ENCODE data around the gene VWC2. TPM values are rescaled to one million over a fixed set of nuclear protein-coding genes. Genes with fewer than 3 reads are reported as not detected.

VWC2 gene
- total RNA-seq, 6 experiments from 2014 or later: not detected

- Mint-ChIP-seq H3K27me3 (ENCODE audit: insufficient read depth) (no peaks in the 10 kb centered on the region), H3K4me3 (no peak overlapping the region), H3K36me3 (ENCODE audit: low read depth) (no peaks in the 10 kb centered on the region), H3K4me1 (ENCODE audit: low read depth) (no peaks in the 10 kb centered on the region), H3K27ac (no peak overlapping the region), H3K9me3 (peaks cover 34% of the 10 kb centered on the region)
- TF ChIP-seq CTCF (IDR thresholded peaks at IDR 0.05): no peak
- DNase-seq: no peak
Measured at GRCh38 chr7:49892481-49892880, 119.0 kb downstream of the VWC2 start.

- H3K4me3 Mint-ChIP-seq: no peak overlapping the region
Measured at GRCh38 chr7:49893131-49893530, 119.7 kb downstream of the VWC2 start.

GRCh38 chr7:49894543-49894942 is 121.1 kb downstream of the VWC2 start:
- Mint-ChIP-seq H3K4me1 (ENCODE audit: low read depth) (no peaks in the 10 kb centered on the region), H3K4me3 (no peak overlapping the region), H3K27me3 (ENCODE audit: insufficient read depth) (no peaks in the 10 kb centered on the region), H3K27ac (no peak overlapping the region), H3K36me3 (ENCODE audit: low read depth) (no peaks in the 10 kb centered on the region), H3K9me3 (peaks cover 35% of the 10 kb centered on the region)
- DNase-seq: no peak
- no peak for TF ChIP-seq CTCF (IDR thresholded peaks at IDR 0.05)

More at GRCh38 chr7:49893131-49893530, 119.7 kb downstream of the VWC2 start:
- H3K27me3 Mint-ChIP-seq (ENCODE audit: insufficient read depth): no peaks in the 10 kb centered on the region
- H3K4me1 Mint-ChIP-seq (ENCODE audit: low read depth): no peaks in the 10 kb centered on the region
- H3K9me3 Mint-ChIP-seq: peaks cover 32% of the 10 kb centered on the region
- no peaks in the 10 kb centered on the region for H3K36me3 Mint-ChIP-seq (ENCODE audit: low read depth)
- TF ChIP-seq CTCF (IDR thresholded peaks at IDR 0.05): no peak
- no peak overlapping the region for H3K27ac Mint-ChIP-seq
- DNase-seq: no peak

GRCh38 chr7:49911909-49912308 is 138.5 kb downstream of the VWC2 start:
- no peaks in the 10 kb centered on the region for H3K36me3 Mint-ChIP-seq (ENCODE audit: low read depth)
- no peaks in the 10 kb centered on the region; the same call in 1 of the 2 replicates for H3K27me3 Mint-ChIP-seq (ENCODE audit: insufficient read depth)
- H3K4me3 Mint-ChIP-seq: no peak overlapping the region
- no peak for DNase-seq
- H3K4me1 Mint-ChIP-seq (ENCODE audit: low read depth): no peaks in the 10 kb centered on the region
- H3K27ac Mint-ChIP-seq: no peak overlapping the region
- no peak for TF ChIP-seq CTCF (IDR thresholded peaks at IDR 0.05)
- peaks cover 21% of the 10 kb centered on the region for H3K9me3 Mint-ChIP-seq

DNA sequence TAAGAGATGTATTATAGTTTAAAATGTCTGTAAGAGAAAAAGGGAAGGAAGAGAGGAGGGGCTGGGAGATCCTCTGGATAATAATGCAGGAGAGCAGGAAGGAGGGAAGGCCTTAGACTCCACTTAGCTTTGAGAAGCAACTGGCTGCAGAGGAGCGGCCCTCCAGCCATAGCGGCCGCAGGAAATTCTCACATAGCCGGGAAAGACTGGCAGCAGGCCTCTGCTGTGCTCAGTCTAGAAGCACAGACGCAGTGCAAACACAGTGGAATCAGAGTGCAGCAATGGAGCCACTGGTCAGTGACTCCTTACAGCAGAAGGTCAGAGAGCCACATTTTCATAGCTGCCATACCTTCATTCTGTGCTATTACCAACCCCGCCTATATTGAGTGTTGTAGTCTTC is 153.3 kb downstream of the VWC2 start:
- peaks cover 48% of the 10 kb centered on the region for H3K9me3 Mint-ChIP-seq
- no peak for TF ChIP-seq CTCF (IDR thresholded peaks at IDR 0.05)
- no peak for DNase-seq
- peaks cover 7% of the 10 kb centered on the region for H3K36me3 Mint-ChIP-seq (ENCODE audit: low read depth)
- H3K27ac Mint-ChIP-seq: no peak overlapping the region
- H3K4me3 Mint-ChIP-seq: no peak overlapping the region
- no peaks in the 10 kb centered on the region for H3K27me3 Mint-ChIP-seq (ENCODE audit: insufficient read depth)
- no peaks in the 10 kb centered on the region for H3K4me1 Mint-ChIP-seq (ENCODE audit: low read depth)

GRCh38 chr7:49927631-49928030 is 154.2 kb downstream of the VWC2 start:
- Mint-ChIP-seq H3K27me3 (ENCODE audit: insufficient read depth) (no peaks in the 10 kb centered on the region), H3K4me1 (ENCODE audit: low read depth) (no peaks in the 10 kb centered on the region), H3K9me3 (peaks cover 56% of the 10 kb centered on the region), H3K36me3 (ENCODE audit: low read depth) (peaks cover 7% of the 10 kb centered on the region), H3K27ac (no peak overlapping the region), H3K4me3 (no peak overlapping the region)
- no peak for TF ChIP-seq CTCF (IDR thresholded peaks at IDR 0.05)
- DNase-seq: no peak

Measured in HFFc6 (cell line).